ENCODE data around the gene FOXA3. TPM values are rescaled to one million over a fixed set of nuclear protein-coding genes. Genes with fewer than 3 reads are reported as not detected.
A peak's percentile ranks its signal among the peaks of the same experiment; 100 is the strongest.

The FOXA3 gene
- total RNA-seq, 4 donors from 2014 or later, result not detected

GRCh38 chr19:45899919-45900589 lies 35.9 kb downstream of the FOXA3 start:
- ATAC-seq, result no peak

DNA sequence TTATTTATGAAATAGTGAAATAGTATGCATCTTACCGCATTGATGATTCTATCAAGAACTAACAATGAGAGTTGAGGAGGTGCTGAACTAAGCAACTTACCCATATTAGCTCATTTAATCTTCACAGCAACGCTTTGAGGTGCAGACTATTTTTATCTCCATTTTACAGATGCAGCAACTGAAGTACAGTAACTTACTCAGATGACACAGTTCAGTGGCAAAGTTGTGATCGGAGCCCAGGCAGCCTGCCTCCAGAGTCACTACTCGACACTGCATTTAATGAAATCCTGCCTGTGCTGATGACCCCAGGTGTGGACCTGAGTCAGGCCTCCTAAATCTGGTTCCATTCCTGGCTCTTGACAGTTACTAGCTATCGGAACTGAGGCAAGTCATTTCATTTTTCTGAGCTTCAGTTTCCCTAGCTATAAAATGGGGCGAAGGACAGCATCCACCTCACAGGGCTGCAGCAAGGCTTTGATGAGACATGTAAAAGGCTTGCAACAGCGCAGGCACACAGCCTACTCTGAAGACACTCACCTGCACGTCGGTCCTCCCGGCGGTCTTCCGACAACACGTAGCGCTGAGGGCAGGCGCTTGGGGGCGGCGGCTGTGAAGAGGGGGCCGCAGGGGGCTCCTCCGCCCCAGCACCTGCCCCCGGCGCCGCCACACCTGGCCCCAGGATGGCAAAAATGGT lies 36.8 kb downstream of the FOXA3 start:
- intact Hi-C loops (cut with DNase I; ENCODE audit: low total_unique reads), result loop anchor here (10.0 kb wide), 1 partner anchor 1584 kb away; the partner anchor contains the start of gene KPTN

More at GRCh38 chr19:45899919-45900589, 35.9 kb downstream of the FOXA3 start:
- Histone ChIP-seq H3K9me3 (no peaks in the 10 kb centered on the region), H3K4me3 (no peak overlapping the region), H3K27ac (no peak overlapping the region), H3K27me3 (no peaks in the 10 kb centered on the region), H3K4me1 (peaks cover 7 to 16% of the 10 kb centered on the region in 2 donors), H3K36me3 (peaks cover 0 to 33% of the 10 kb centered on the region in 2 donors)
- intact Hi-C loops (cut with DNase I; ENCODE audit: low total_unique reads) (loop anchor here (10.0 kb wide), 1 partner anchor 1585 kb away; the partner anchor contains the start of gene KPTN), in situ Hi-C loops (cut with MboI; ENCODE audit: low sequenced_read_pairs in 4 of 4) (no loop called here)
- no peak for TF ChIP-seq POLR2A (IDR thresholded peaks at IDR 0.05)
- TF ChIP-seq CTCF (IDR thresholded peaks at IDR 0.05 in 4 of 5, conservative IDR thresholded peaks at IDR 0.05 in 1 of 5), result no peak
- DNase-seq, result no peak

GRCh38 chr19:45901432-45901911 lies 37.3 kb downstream of the FOXA3 start:
- peak overlapping the region; percentile 73 to 87 (median 79) for H3K4me3 ChIP-seq
- no peaks in the 10 kb centered on the region for H3K27me3 ChIP-seq
- peak in 1 of 2 donors; percentile 28 for DNase-seq
- H3K36me3 ChIP-seq, result peaks cover 0 to 26% of the 10 kb centered on the region in 2 donors
- no peak for TF ChIP-seq CTCF (IDR thresholded peaks at IDR 0.05 in 4 of 5, conservative IDR thresholded peaks at IDR 0.05 in 1 of 5)
- TF ChIP-seq POLR2A (IDR thresholded peaks at IDR 0.05), result no peak
- in situ Hi-C loops (cut with MboI; ENCODE audit: low sequenced_read_pairs in 4 of 4) (no loop called here), intact Hi-C loops (cut with DNase I; ENCODE audit: low total_unique reads) (loop anchor here (10.0 kb wide), 1 partner anchor 1583 kb away; the partner anchor contains the start of gene KPTN)
- H3K9me3 ChIP-seq, result no peaks in the 10 kb centered on the region
- H3K27ac ChIP-seq, result peak overlapping the region in 3 of 4 donors; percentile 76 to 86 (median 85)
- ATAC-seq, result no peak
- peaks cover 7 to 16% of the 10 kb centered on the region in 2 donors for H3K4me1 ChIP-seq

More for the DNA sequence above, 36.8 kb downstream of the FOXA3 start:
- no peak for DNase-seq
- ATAC-seq, result no peak
- Histone ChIP-seq H3K9me3 (no peaks in the 10 kb centered on the region), H3K4me1 (peaks cover 7 to 16% of the 10 kb centered on the region in 2 donors), H3K27me3 (no peaks in the 10 kb centered on the region), H3K27ac (peak overlapping the region in 1 of 4 donors; percentile 85), H3K36me3 (peaks cover 0 to 30% of the 10 kb centered on the region in 2 donors), H3K4me3 (peak overlapping the region; percentile 73 to 87 (median 79))
- in situ Hi-C loops (cut with MboI; ENCODE audit: low sequenced_read_pairs in 4 of 4), result no loop called here
- TF ChIP-seq POLR2A (IDR thresholded peaks at IDR 0.05), result no peak
- no peak for TF ChIP-seq CTCF (IDR thresholded peaks at IDR 0.05 in 4 of 5, conservative IDR thresholded peaks at IDR 0.05 in 1 of 5)

- Histone ChIP-seq H3K27me3 (no peaks in the 10 kb centered on the region), H3K36me3 (peaks cover 0 to 25% of the 10 kb centered on the region in 2 donors)
- intact Hi-C loops (cut with DNase I; ENCODE audit: low total_unique reads), result loop anchor here (1.0 to 10.0 kb wide), 5 partner anchors 16 to 1583 kb away; partner anchors contain the start of genes IRF2BP1, KPTN, PPP5C and SYMPK
Measured at GRCh38 chr19:45901912-45902650, 38.0 kb downstream of the FOXA3 start, which contains the start of gene MYPOP. TSS of gene MYPOP (minus strand) at chr19:45902613. CDS start at chr19:45901773, 840 bp downstream.

More at GRCh38 chr19:45901912-45902650, 38.0 kb downstream of the FOXA3 start, which contains the start of gene MYPOP:
- peak within 1 kb of the TSS; percentile 73 to 87 (median 79) for H3K4me3 ChIP-seq
- H3K9me3 ChIP-seq, result no peaks in the 10 kb centered on the region
- DNase-seq (no peak), ATAC-seq (peak in 1 of 2 donors; percentile 13)
- peak within 1 kb of the TSS; percentile 76 to 86 (median 82) for H3K27ac ChIP-seq
- H3K4me1 ChIP-seq, result peaks cover 7 to 16% of the 10 kb centered on the region in 2 donors
- peak in 1 of 2 donors; percentile 16 for TF ChIP-seq POLR2A (IDR thresholded peaks at IDR 0.05)
- TF ChIP-seq CTCF (IDR thresholded peaks at IDR 0.05 in 4 of 5, conservative IDR thresholded peaks at IDR 0.05 in 1 of 5), result no peak
- in situ Hi-C loops (cut with MboI; ENCODE audit: low sequenced_read_pairs in 4 of 4), result no loop called here
